ENCODE results near the gene ACSF3. TPM values are rescaled to one million over a fixed set of nuclear protein-coding genes. Genes with fewer than 3 reads are reported as not detected.

Gene ACSF3
- total RNA-seq, 1 donor from 2014 or later, result 22.5 TPM

DNA sequence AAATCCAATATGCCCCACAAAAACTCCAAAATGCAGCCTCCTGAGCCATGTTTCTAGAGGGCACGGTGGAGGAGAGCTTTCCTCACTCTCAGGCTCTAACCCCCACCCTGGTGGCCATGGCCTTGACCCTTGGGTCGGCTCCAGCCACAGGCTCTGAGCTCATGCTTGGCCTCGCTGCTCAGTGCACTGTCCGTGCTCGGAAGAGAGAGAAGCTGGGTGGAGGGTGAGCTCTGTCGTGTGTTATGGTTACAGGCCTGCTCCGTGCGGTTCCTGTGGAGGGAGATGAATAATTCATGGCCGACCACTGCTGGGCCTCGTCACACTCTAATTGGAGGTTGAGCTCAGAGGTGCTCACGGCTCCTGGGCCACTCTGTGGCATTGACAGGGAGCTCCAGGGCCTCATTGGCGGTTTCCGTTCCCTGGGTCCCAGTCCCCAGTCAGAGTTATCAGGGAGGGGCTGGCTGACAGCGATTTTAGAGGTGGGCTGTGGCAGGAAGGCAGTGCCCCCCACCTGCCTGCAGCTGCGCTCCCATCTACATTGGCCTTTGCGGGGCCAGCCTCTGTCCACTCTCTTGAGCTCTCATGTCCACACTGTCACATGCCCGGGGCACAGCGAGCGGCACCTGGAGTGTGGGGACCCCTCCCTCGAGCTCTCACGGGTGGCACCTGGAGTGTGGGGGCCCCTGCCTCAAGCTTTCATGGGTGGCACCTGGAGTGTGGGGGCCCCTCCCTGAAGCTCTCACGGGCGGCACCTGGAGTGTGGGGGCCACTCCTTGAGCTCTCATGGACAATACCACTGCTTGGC is 24.9 kb downstream of the ACSF3 start:
- DNase-seq, result peak; percentile 21
- no peak for ATAC-seq
- intact Hi-C loops (cut with micrococcal nuclease), result no loop called here

- ATAC-seq (no peak), DNase-seq (peak; percentile 27)
- intact Hi-C loops (cut with micrococcal nuclease), result no loop called here
These were observed 25.5 kb downstream of the ACSF3 start for GRCh38 chr16:89119166-89119621.

DNA sequence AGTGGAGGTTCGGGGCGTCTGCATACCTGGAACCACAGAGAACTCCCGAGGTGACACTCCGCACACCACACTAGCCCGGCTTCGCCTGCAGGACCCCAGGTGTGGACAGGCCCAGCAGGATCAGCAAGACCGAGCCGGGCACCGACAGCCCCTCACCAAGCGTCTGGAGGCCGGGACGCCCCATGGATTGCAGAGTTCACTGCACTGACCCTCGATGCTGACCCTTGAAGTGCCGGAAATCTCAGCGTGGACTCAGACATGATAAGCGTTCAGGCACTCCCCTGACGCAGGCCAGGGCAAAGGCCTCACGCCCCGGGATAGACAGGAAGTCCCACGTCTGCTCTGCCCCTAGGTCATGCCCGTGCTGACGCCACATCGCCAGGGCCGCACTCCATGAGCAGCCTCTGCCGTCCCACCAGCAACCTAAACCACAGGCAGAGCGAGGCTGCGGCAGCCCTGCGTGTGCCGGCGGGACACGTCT is 26.0 kb downstream of the ACSF3 start:
- intact Hi-C loops (cut with micrococcal nuclease), result no loop called here
- DNase-seq, result peak; percentile 26
- ATAC-seq, result no peak

DNA sequence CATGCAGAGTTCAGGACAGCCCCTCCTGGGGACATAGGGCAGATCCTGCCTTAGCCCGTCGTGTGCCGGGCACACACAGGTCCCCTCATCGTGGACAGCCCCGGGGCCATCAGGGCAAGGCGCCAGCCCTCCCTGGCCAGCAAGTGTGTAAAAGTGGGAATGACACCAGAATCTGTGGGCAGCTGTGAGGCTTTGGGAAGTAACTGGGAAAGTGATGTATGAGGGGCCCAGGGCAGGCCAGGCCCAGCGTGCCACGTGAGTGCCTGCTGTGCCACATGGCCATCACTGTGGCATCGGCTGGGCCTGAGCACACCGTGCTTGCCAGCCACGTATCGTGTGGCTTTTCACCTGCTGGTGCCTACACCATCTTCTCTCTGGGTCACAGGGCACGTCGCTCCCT is 26.6 kb downstream of the ACSF3 start:
- intact Hi-C loops (cut with micrococcal nuclease), result no loop called here
- ATAC-seq, result no peak
- DNase-seq, result peak; percentile 25

- ATAC-seq, result no peak
- intact Hi-C loops (cut with micrococcal nuclease), result no loop called here
- peak; percentile 32 for DNase-seq
These were observed 27.3 kb downstream of the ACSF3 start for GRCh38 chr16:89120921-89121351.

- DNase-seq (peak; percentile 31), ATAC-seq (no peak)
- intact Hi-C loops (cut with micrococcal nuclease), result no loop called here
These were observed 28.2 kb downstream of the ACSF3 start for GRCh38 chr16:89121691-89122321.

DNA sequence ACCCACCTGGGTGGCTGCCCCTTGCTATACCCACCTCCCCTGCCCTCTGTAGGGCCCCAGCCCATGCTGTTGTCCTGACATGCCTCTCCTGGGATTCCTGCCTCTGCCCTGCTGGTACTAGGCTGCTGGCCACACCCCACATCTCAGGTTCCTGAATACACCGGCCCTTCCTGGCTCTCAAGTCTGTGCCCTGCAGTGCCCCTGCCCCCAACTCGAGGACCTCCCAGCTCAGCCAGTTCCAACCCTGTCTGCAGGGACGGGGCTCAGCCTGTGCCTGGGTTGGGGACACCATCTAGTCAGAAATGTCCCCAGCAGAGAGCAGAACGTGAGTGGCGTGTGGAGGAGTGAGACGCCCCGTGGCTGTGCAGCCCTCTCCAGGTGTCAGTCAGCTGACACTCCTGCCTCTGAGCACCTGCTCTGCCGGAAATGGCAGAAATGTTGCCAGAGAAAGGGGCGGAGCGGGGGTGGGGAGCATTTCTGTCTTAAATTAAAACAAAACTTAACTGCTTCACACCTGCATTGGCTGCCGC is 28.7 kb downstream of the ACSF3 start:
- intact Hi-C loops (cut with micrococcal nuclease), result no loop called here
- ATAC-seq, result no peak
- DNase-seq, result peak; percentile 22

DNA sequence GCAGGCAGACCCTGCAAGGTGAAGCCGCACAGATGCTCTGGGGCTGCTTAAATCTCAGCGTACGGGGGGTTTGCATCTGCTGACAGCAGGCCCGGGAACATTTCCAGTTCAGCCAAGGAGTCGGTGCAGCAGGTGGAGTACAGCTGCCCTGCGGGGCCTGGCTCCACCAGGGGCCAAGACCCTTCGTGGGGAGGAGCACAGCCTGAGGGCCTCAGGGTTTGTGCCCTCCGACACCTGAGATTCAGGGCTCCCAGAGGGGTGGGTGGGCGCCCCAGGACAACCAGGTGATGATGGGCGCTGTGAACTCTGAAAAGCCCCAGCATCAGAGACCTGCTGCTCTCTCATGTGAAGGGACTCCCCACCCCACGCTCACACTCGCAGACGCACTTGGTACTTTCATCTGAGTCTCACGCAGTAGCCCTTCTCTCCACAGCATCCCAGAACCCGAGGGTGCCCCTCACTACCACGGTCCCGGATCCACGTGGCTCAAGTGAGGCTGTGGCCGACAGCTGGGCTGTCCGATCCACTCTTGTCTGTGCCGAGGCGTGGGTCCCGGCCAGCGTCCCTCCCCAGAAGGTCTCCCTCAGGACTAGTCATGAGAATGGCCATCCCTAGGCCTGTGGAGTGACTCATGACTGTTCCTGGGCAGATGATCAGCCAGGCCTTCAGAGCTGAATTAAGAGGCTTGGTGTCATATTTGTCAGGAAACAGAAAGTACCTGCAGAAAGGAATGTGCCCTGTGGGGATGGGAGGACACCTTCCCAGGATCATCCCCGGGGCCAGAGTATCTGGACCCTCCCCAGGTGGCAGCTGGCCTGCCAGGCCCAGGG is 29.6 kb downstream of the ACSF3 start:
- DNase-seq (peak; percentile 12), ATAC-seq (no peak)
- intact Hi-C loops (cut with micrococcal nuclease), result no loop called here

GRCh38 chr16:89123831-89124100 is 30.1 kb downstream of the ACSF3 start:
- DNase-seq (peak; percentile 16), ATAC-seq (no peak)
- intact Hi-C loops (cut with micrococcal nuclease), result no loop called here

DNA sequence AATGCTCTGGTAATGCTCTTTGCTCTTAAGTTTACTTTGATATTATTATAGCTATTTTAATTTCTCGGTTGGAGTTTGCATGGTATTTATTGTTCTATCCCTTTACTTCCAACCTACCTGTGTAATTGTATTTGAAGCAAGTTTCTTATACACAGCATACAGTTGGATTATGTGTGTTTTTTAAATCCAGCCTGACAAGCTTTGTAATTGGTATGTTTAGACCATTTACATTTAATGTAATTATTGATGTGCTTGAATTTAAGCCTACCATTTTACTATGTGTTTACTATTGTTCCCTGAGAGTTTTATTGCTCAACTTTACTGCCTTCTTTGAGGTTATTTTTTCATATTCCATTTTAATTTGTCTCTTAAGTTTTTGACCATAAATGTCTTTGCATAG is 35.7 kb downstream of the ACSF3 start:
- intact Hi-C loops (cut with micrococcal nuclease), result no loop called here
- no peak for DNase-seq
- ATAC-seq, result no peak

DNA sequence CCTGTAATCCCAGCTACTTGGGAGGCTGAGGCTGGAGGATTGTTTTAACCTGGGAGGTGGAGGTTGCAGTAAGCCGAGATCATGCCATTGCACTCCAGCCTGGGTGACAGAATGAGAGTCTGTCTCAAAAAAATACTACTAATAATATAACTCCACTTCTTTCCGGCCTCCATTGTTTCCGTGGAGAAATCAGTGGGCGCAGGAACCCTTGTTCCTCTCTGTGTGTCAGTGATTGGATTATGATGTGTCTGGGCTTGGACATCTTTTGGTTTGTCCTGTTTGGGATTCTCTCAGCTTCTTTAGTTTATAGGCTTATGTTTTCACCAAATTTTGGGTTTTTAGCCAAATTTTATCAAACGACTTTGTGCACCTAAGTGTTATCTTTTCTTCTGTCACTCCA is 36.8 kb downstream of the ACSF3 start:
- DNase-seq, result no peak
- intact Hi-C loops (cut with micrococcal nuclease), result no loop called here
- no peak for ATAC-seq

DNA sequence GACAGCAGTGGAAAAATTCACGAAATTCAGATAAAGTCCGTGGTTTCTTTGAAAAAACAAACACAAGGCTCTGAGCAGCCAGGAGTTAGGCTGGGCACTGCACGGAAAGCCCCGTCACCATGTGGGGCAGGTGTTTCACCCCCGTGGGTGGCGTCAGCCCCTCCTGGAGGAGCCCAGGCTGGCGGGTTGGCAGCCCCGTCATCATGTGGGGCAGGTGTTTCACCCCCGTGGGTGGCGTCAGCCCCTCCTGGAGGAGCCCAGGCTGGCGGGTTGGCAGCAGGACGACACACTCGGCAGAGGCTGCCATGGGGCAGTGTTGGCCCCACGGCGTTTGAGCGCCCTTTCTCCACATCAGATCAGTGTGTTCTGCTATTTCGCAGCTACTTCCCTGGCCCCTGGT is 38.1 kb downstream of the ACSF3 start:
- DNase-seq, result peak; percentile 22
- intact Hi-C loops (cut with micrococcal nuclease), result no loop called here
- no peak for ATAC-seq

DNA sequence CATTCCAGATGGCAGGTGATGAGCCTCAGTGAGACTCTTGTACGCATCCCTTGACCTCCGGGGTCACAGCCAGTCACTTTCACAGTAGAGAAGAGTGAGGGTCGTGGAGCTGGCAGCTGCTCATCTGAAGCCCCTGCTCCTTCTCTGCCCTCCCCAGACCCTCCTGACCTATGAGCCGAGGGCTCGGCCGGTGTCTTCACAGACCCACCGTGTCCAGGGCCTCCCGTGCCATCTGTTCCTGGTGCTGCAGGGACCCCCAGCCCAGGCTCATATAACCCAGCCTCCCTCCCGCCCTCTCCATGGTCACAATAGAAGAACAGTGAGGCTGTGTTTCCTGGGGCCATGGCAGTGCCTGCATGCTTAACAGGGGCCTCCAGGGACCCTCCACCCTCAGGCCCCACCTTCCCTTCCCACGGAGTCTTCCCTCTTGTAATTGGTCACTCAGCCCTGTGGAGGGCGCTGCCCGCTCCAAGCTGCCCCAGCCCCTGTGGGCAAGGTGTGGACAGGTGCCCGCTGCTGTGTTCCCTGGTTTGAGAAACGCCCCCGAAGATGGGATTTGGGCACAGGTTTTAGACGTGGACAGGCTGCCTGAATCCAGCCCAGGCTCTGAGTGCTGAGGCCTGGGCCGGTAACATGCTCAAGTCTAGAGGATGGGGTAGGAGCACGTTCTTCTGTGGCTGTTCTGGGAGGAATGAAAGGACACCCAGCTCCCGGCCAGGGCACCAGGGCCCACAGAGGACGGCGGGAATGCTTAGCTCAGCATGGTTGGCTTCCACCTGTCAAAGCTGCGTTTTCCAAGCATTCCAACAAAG is 38.7 kb downstream of the ACSF3 start:
- ATAC-seq (no peak), DNase-seq (peak; percentile 7)
- intact Hi-C loops (cut with micrococcal nuclease), result no loop called here

GRCh38 chr16:89133457-89134127 is 39.9 kb downstream of the ACSF3 start:
- intact Hi-C loops (cut with micrococcal nuclease), result no loop called here
- ATAC-seq, result no peak
- DNase-seq, result peak; percentile 19

DNA sequence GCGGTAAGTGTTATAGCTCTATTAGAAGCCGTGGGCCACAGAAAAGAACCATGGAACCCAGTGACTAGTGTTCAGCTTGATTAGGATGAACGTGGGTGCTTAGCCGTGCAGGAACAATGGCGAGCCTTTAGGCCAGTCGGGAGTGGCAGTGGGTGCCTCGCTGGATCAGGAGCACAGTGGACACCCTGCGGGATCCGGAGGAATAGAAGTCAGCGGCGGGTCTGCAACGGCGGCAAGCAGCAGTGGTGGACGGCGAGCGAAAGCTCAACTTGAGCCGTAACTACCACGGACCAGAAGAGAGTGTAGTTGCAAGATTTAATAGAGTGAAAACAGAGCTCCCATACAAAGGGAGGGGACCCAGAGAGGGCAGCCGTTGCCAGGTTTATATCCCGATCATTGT is 40.6 kb downstream of the ACSF3 start:
- intact Hi-C loops (cut with micrococcal nuclease), result no loop called here
- no peak for ATAC-seq
- DNase-seq, result peak; percentile 12

DNA sequence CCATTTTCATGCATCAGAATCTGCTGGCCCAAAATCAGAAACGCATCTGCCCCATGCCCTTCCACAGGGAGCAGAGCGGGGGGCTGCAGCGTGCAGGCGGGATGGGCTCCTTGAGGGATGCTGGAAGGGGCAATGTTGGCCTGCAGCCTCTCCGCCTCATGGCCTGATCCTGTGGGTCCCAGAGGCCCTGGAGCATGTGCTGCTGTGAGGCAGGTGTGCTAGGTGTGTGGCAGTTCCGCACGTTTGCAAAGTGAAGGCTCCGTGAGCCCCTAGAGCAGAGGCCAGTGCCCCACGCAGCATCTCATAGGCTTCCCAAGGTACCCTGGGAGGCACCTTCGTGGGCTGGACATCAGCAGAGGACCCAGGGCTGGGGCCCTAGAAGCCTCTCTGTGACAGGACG is 41.5 kb downstream of the ACSF3 start:
- DNase-seq (no peak), ATAC-seq (no peak)
- intact Hi-C loops (cut with micrococcal nuclease), result no loop called here

- intact Hi-C loops (cut with micrococcal nuclease), result no loop called here
- ATAC-seq (no peak), DNase-seq (peak; percentile 13)
These were observed 42.5 kb downstream of the ACSF3 start for GRCh38 chr16:89135971-89136765.

DNA sequence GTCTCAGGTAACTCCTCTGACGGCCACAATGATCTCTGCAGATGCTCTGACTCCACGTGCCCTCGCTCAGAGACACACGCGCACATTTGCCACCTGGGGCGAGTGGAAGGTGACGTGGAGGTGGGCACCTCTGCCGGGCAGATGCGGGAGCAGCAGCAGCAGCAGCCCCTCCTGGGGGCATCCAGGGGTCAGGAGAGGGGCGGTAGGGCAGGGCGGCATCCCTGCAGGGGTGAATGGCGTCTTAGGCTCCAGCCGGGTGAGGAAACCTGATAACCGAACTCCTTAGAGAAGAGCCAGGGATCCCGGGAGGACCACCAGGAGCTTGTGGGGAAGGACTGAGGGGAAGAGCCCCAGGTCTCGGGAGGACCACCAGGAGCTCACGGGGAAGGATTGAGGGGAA is 43.3 kb downstream of the ACSF3 start:
- ATAC-seq (no peak), DNase-seq (peak; percentile 12)
- intact Hi-C loops (cut with micrococcal nuclease), result no loop called here

All from left ventricle myocardium superior (tissue), 1 donor.